ENCODE data around the gene DNAJC1.
A peak's percentile ranks its signal among the peaks of the same experiment; 100 is the strongest.
"Not testable (repeated sequence)": the region's sequence is repeated elsewhere in the genome, so short reads cannot be mapped to it uniquely, and the experiment has no call there.

DNAJC1 gene

DNA sequence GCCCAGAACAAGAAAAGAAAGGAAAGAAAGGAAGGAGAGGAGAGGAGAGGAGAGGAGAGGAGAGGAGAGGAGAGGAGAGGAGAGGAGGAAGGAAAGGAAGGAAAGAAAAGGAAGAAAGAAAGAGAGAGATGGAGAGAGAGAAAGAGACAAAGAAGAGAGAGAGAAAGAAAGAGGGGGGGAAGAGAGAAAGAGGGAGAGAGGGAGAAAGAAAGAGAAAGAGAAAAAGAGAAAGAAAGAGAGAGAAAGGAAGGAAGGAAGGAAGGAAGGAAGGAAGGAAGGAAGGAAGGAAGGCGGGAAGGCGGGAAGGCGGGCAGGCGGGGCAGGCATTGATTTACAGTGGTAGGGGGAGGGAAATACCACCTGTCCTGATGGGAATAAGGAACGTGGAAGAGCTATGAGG is 92.7 kb downstream of the DNAJC1 start:
- no peak overlapping the region for H3K27ac Mint-ChIP-seq
- no peaks in the 10 kb centered on the region for H3K27me3 Mint-ChIP-seq
- H3K36me3 Mint-ChIP-seq, result peaks cover 14% of the 10 kb centered on the region
- H3K4me1 Mint-ChIP-seq, result peaks cover 12% of the 10 kb centered on the region
- no peak overlapping the region for H3K4me3 Mint-ChIP-seq
- H3K9me3 Mint-ChIP-seq, result no peaks in the 10 kb centered on the region

DNA sequence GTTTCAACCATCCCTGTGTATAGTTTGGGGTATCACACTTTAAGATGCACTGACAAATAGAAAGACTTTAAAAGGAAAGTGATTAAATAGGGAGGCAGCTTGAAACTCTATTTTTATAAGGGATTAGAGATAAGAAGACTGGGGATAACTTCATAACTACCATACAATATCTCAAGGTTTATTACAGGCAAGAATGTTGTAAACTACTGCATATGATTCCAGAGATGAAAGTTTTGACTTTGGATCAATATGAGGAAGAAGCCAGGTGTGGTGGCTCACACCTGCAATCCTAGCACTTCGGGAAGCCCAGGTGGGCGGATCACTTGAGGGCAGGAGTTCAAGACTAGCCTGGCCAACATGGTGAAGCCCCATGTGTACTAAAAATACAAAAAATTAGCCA is 96.1 kb downstream of the DNAJC1 start:
- Mint-ChIP-seq H3K9me3 (no peaks in the 10 kb centered on the region), H3K27me3 (no peaks in the 10 kb centered on the region), H3K4me1 (peaks cover 4% of the 10 kb centered on the region), H3K4me3 (no peak overlapping the region), H3K27ac (no peak overlapping the region), H3K36me3 (peaks cover 17% of the 10 kb centered on the region)

DNA sequence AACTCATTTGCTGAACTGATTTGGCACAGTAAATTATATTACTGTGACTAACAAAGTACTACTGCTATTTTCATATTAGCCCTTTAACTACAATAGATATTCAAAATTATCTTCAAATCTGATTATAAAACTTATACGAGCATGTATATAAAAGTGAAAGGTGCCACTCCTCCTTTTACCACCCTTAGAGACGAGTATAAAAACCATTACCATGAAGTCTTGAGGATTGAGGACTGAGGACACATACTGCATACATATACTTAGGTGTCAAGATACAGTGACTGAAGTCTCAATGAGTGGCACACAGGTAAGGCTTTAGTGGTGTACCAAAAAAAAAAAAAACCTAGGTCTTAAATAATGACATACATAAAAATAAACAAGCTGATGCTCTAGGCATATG is 98.6 kb downstream of the DNAJC1 start:
- H3K4me1 Mint-ChIP-seq, result no peaks in the 10 kb centered on the region
- no peaks in the 10 kb centered on the region for H3K27me3 Mint-ChIP-seq
- H3K4me3 Mint-ChIP-seq, result no peak overlapping the region
- peaks cover 18% of the 10 kb centered on the region for H3K36me3 Mint-ChIP-seq
- no peaks in the 10 kb centered on the region for H3K9me3 Mint-ChIP-seq
- no peak overlapping the region for H3K27ac Mint-ChIP-seq

DNA sequence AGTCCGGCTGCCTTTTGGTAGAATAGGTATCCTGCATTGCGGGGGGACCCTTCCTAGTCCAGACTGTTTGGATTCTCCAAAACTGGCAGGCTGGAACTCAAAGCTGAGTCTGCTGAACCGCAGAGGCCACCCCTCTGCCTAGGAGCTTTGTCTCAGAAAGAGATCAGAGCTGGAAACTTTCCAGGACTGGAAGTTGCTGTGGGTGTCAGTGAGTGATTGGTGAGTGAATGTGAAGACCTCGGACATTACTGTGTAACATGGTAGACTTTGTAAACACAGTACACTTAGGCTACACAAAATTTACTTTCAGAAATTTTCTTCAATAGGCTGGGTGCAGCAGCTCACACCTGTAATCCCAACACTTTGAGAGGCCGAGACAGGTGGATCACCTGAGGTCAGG is 103.8 kb downstream of the DNAJC1 start:
- no peaks in the 10 kb centered on the region for H3K4me1 Mint-ChIP-seq
- no peak overlapping the region for H3K27ac Mint-ChIP-seq
- H3K36me3 Mint-ChIP-seq, result peaks cover 25% of the 10 kb centered on the region
- H3K4me3 Mint-ChIP-seq, result no peak overlapping the region
- H3K9me3 Mint-ChIP-seq, result peaks cover 6% of the 10 kb centered on the region
- no peaks in the 10 kb centered on the region for H3K27me3 Mint-ChIP-seq

DNA sequence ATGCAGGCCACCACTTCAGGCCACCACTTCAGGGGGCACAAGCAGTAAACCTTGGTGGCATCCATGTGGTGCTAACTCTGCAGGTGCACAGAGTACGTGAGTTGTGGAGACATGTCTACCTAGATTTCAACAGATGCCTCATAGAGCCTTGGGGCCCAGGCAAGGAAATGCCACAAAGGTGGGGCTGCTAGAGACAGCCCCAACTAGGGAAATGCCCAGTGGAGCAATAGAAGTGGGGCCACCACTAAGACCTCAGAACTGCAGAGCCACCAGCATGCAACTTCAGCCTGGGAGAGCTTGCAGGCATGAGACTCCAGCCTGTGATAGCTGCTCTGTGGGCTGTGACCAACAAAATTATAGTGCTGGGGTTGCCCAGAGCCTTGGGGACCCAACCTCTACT is 107.6 kb downstream of the DNAJC1 start:
- H3K4me3 Mint-ChIP-seq, result no peak overlapping the region
- H3K4me1 Mint-ChIP-seq, result peaks cover 9% of the 10 kb centered on the region
- H3K36me3 Mint-ChIP-seq, result peaks cover 40% of the 10 kb centered on the region
- H3K27me3 Mint-ChIP-seq, result no peaks in the 10 kb centered on the region
- no peak overlapping the region for H3K27ac Mint-ChIP-seq
- peaks cover 29% of the 10 kb centered on the region for H3K9me3 Mint-ChIP-seq

DNA sequence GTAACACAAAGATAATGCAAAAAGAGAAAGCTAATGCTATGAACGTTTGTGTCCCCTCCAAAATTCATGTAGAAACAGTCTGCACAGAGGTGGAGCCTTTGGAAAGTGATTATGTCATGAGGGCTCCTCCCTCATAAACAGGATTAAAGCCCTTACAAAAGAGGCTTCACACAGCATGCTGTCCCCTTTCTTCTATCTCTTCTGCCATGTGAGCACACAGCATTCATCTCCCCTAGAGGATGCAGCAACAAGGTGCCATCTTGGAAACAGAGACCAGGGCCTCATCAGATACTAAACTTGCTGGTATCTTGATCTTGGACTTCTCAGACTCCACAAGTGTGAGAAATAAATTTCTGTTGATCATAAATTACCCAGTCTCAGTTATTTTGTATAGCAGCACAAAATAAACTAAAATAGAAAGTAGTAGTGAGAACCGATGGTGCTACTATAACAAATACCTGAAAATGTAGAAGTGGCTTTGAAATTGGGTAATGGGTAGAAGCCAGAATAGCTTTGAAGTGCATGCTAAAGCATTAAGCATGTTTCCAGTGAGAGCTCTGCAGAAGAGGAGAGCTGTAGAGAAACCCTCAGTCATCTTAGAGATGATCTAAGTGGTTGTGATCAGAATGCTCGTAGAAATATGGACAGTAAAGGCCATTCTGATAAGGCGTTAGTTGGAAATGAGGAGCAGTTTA is 108.7 kb downstream of the DNAJC1 start:
- Mint-ChIP-seq H3K4me3 (no peak overlapping the region), H3K27ac (no peak overlapping the region), H3K27me3 (no peaks in the 10 kb centered on the region), H3K4me1 (peaks cover 14% of the 10 kb centered on the region), H3K9me3 (peaks cover 29% of the 10 kb centered on the region), H3K36me3 (peaks cover 43% of the 10 kb centered on the region)

DNA sequence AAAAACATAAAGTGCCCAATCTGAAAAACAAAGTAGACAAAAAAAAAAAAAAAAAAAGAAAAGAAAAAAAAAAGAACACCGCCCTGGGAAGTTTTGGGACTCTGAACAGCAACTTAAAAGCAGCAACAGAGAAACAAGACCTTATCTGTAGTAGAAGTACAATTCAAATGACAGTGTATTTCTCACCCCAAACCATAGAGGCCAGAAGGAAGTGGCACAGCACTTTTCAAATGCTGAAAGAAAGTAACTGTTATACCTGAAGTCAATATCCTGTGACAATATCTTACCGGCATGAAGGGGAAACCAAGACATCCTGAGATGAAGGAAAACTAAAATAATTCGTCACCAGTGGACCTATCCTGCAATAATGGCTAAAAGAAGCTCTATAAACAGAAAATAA is 112.1 kb downstream of the DNAJC1 start:
- no peak overlapping the region for H3K27ac Mint-ChIP-seq
- peaks cover 43% of the 10 kb centered on the region for H3K4me1 Mint-ChIP-seq
- H3K9me3 Mint-ChIP-seq, result peaks cover 29% of the 10 kb centered on the region
- no peak overlapping the region for H3K4me3 Mint-ChIP-seq
- H3K36me3 Mint-ChIP-seq, result peaks cover 32% of the 10 kb centered on the region
- H3K27me3 Mint-ChIP-seq, result no peaks in the 10 kb centered on the region

DNA sequence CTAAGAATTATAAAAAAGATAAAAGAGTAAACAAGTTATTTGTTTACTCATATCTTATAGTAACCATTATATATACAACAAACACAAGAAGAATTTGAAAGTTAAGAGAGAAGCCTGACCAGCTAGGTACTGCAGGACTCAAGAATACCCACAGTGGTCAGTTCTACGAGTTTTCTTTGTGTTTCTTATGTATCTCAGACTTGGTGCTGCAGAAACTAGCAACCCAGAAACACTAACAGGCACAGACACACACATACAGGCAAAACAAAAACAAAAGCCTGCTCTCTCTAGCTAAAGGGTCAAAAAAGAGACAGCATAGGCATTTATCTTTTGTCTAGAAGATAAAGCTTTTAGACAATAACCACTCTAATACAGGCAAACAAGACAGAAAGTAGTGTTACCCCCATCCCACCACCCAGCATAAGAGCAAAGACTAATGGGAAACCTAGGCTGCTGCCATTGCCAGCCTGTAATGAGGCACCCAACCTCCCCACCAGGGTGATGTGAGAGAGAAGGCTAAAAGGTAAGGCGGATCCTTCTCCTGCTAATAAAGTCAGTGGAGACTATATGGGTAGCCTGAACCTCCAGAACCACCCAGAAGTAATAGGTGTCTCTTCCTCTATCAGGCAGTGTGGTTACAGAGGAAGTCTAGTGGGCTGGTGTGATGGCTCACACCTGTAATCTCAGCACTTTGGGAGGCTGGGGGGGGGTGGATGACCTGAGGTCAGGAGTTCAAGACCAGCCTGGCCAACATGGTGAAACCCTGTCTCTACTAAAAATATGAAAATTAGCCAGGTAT is 113.9 kb downstream of the DNAJC1 start:
- Mint-ChIP-seq H3K27me3 (no peaks in the 10 kb centered on the region), H3K36me3 (peaks cover 35% of the 10 kb centered on the region), H3K27ac (no peak overlapping the region), H3K9me3 (peaks cover 31% of the 10 kb centered on the region), H3K4me3 (no peak overlapping the region), H3K4me1 (peaks cover 43% of the 10 kb centered on the region)

DNA sequence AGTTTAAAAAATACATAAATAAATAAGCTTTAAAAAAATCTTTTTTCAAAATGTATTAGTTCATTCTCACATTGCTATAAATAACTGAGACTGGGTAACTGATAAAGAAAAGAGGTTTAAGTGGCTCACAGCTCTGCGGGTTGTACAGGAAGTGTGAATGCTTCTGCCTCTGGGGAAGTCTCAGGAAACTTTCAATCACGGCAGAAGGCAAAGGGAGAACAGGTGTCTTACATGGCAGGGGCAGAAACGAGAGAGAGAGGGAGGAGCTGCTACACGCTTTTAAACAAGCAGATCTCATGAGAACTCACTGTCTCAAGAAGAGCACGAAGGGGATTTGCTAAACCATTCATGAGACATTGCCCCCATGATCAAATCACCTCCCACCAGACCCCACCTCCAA is 114.6 kb downstream of the DNAJC1 start:
- Mint-ChIP-seq H3K27me3 (no peaks in the 10 kb centered on the region), H3K36me3 (peaks cover 31% of the 10 kb centered on the region), H3K4me3 (peak overlapping the region; percentile 1), H3K9me3 (peaks cover 27% of the 10 kb centered on the region), H3K4me1 (peaks cover 43% of the 10 kb centered on the region), H3K27ac (no peak overlapping the region)

DNA sequence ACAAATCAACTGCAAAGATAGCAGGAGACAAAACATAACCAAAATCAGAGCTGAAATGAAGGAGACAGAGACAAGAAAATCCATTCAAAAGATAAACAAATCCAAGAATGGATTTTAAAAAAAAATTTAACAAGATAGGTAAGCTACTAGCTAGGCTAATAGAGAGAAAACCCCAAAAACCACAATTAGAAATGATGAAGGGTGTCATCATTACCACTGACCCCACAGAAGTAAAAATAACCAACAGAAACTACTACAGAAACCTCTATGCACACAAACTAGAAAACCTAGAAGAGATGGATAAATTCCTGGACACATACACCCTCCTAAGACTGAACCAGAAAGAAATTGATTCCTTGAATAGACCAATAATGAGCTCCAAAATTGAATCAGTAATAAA is 117.6 kb downstream of the DNAJC1 start:
- Mint-ChIP-seq H3K27me3 (no peaks in the 10 kb centered on the region), H3K27ac (no peak overlapping the region), H3K36me3 (peaks cover 21% of the 10 kb centered on the region), H3K9me3 (peaks cover 8% of the 10 kb centered on the region), H3K4me1 (peaks cover 34% of the 10 kb centered on the region), H3K4me3 (no peak overlapping the region)

DNA sequence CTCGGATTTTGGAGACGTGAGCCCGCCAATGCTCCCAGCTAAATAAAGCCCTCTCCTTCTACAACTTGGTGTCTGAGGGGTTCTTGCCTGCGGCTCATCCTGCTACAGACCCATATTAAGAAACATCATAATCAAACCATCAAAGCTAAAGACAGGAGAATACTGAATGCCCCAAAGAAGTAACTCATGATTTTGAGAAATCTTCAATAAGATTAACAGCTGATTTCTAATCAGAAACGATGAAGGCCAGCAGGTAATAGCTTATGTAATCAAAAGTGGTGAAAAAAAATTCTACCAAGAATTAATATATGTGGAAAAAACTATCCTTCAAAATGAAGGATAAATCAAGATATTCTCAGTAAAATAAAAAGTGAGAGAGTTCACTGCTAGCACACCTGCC is 130.3 kb downstream of the DNAJC1 start:
- Mint-ChIP-seq H3K9me3 (peaks cover 11% of the 10 kb centered on the region), H3K36me3 (peaks cover 38% of the 10 kb centered on the region), H3K27ac (no peak overlapping the region), H3K4me3 (no peak overlapping the region), H3K27me3 (no peaks in the 10 kb centered on the region), H3K4me1 (no peaks in the 10 kb centered on the region)

DNA sequence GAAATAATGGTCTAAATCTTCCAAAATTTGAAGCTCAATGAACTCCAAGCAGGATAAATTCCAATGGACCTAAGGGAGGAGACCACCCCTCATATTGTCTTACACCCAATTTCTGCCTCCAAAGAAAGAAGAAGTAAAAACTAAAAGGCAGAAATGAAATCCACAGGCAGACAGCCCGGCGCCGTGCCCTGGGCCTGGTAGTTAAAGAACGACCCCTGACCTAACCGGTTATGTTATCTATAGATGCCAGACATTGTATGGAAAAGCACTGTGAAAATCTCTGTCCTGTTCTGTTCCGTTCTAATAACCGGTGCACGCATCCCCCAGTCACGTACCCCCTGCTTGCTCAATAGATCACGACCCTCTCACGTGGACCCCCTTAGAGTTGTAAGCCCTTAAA is 130.8 kb downstream of the DNAJC1 start:
- H3K4me3 Mint-ChIP-seq, H3K27me3 Mint-ChIP-seq, H3K4me1 Mint-ChIP-seq, H3K27ac Mint-ChIP-seq: not testable (repeated sequence)
- H3K9me3 Mint-ChIP-seq, result peaks cover 11% of the 10 kb centered on the region
- H3K36me3 Mint-ChIP-seq, result peaks cover 35% of the 10 kb centered on the region

DNA sequence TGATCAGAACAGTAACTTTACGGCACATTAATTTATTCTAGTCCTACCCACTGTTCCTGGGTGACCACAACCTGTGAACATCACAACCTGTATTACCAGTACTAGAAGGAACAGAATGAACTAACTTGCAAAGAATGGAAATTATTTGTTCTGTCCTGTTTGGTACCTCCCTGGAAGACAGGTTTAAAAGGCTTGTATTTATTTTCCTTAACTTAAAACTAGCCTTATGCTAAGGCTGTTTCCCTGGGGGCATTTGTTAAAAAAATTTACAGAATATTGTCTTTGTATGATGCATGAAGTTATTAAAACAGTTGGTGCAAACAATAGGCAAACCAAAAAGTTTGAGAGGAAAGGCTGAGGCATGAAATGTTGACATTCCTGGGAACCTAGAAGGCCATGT is 132.7 kb downstream of the DNAJC1 start:
- H3K27me3 Mint-ChIP-seq, result no peaks in the 10 kb centered on the region
- no peak overlapping the region for H3K27ac Mint-ChIP-seq
- H3K4me1 Mint-ChIP-seq, result no peaks in the 10 kb centered on the region
- no peak overlapping the region for H3K4me3 Mint-ChIP-seq
- H3K9me3 Mint-ChIP-seq, result peaks cover 15% of the 10 kb centered on the region
- peaks cover 39% of the 10 kb centered on the region for H3K36me3 Mint-ChIP-seq

DNA sequence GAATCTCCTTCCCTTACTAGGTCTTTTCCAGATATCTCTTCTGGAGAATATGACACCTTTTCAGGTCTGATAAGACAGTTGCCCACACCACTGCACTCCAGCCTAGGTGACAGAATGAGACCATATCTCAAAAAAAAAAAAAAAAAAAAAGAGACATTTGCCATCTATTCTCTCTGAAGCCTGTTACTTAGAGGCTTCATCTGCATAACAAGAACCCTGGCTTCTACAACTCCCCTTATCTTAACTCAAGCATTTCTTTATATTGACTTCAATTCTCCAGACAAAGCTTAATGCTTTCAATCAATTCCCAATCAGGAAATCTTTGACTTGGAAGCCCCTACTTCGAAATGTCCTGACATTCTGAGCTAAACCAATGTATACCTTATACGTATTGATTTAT is 134.4 kb downstream of the DNAJC1 start:
- not testable (repeated sequence) for H3K4me3 Mint-ChIP-seq, H3K27ac Mint-ChIP-seq, H3K27me3 Mint-ChIP-seq, H3K4me1 Mint-ChIP-seq
- H3K9me3 Mint-ChIP-seq, result peaks cover 11% of the 10 kb centered on the region
- peaks cover 32% of the 10 kb centered on the region for H3K36me3 Mint-ChIP-seq

DNA sequence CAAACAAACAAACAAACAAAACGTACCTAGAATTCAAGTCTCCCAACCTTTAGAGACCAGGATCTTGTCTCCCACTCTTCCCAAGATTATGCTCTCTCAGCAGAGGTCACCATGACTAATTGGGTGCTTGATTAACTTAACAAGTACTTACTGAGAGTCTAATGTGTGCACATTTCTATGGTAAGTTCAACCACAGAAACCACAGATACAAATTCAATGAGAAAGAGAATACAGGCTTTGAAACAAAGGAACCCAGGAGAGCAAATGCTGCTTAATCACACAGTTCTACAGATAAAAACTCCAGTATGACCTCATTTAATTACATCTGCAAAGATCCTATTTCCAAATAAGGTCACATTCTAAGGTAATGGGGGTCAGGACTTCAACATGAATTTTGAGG is 142.8 kb downstream of the DNAJC1 start:
- Mint-ChIP-seq H3K4me3 (no peak overlapping the region), H3K27me3 (no peaks in the 10 kb centered on the region), H3K36me3 (peaks cover 17% of the 10 kb centered on the region), H3K4me1 (peaks cover 7% of the 10 kb centered on the region), H3K9me3 (no peaks in the 10 kb centered on the region), H3K27ac (no peak overlapping the region)

DNA sequence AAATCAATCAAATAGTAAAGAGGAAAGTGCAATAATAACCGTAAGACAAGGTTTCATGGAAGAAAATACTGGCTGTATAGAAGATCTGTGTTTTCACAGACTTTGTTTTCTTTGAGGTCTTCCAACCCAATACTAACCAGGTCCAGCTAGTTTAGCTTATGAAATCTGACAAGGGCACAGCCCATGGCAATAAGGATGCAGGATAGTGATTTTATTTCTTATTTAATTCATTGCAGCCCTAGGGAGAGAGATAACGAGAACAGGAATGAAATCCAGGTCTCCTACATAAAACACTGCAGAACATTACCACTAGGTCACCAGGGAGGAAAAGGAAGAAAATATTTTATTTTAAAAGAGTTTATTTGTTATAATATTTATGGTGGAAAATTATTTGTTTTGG is 145.1 kb downstream of the DNAJC1 start:
- Mint-ChIP-seq H3K36me3 (peaks cover 17% of the 10 kb centered on the region), H3K27me3 (no peaks in the 10 kb centered on the region), H3K4me1 (peaks cover 7% of the 10 kb centered on the region), H3K27ac (no peak overlapping the region), H3K4me3 (no peak overlapping the region), H3K9me3 (no peaks in the 10 kb centered on the region)
